OCI-LY1 (cell line): ENCODE data around the gene CCDC141.

Experiments used
- CTCF ChIP-seq: fragments of 200-600 bp; sonication (generic), shearing (Covaris generic); IDR thresholded peaks from 2 replicates; pipeline ENCODE4 v1.5.1; 2017; ENCODE audit warnings: mild to moderate bottlenecking, antibody characterized with exemption, low read length, moderate library complexity, mixed read lengths
- EZH2 ChIP-seq: fragments of 200-600 bp; sonication (generic), shearing (Covaris generic); IDR thresholded peaks from 2 replicates; pipeline ENCODE4 v1.8.0; 2017; ENCODE audit warnings: borderline replicate concordance, mixed run types, mild to moderate bottlenecking, antibody characterized with exemption, low read length, moderate library complexity, mixed read lengths

- no peak for TF ChIP-seq CTCF
- TF ChIP-seq EZH2: no peak
Observed at GRCh38 chr2:179096090-179096489, 46.2 kb upstream of the CCDC141 start.
